ENCODE measurements around the gene UBE4A.

Gene UBE4A

GRCh38 chr11:118325283-118325682 lies 34.1 kb upstream of the UBE4A start:
- DNase-seq (ENCODE audit: low read depth): no peak
- no peak for TF ChIP-seq CTCF (conservative IDR thresholded peaks at IDR 0.05; ENCODE audit: low read length)
- H3K4me3 ChIP-seq (ENCODE audit: low read length): no peak overlapping the region

- H3K4me3 ChIP-seq (ENCODE audit: low read length): no peak overlapping the region
- DNase-seq (ENCODE audit: low read depth): no peak
- TF ChIP-seq CTCF (conservative IDR thresholded peaks at IDR 0.05; ENCODE audit: low read length): no peak
Observed at GRCh38 chr11:118328745-118329144, 30.7 kb upstream of the UBE4A start.

- H3K4me3 ChIP-seq (ENCODE audit: low read length): no peak overlapping the region
- DNase-seq (ENCODE audit: low read depth): no peak
- TF ChIP-seq CTCF (conservative IDR thresholded peaks at IDR 0.05; ENCODE audit: low read length): no peak
Observed at GRCh38 chr11:118334745-118335144, 24.7 kb upstream of the UBE4A start.

GRCh38 chr11:118338637-118339061 lies 20.8 kb upstream of the UBE4A start:
- no peak overlapping the region for H3K4me3 ChIP-seq (ENCODE audit: low read length)
- TF ChIP-seq CTCF (conservative IDR thresholded peaks at IDR 0.05; ENCODE audit: low read length): no peak
- DNase-seq (ENCODE audit: low read depth): no peak

- DNase-seq (ENCODE audit: low read depth): no peak
- H3K4me3 ChIP-seq (ENCODE audit: low read length): no peak overlapping the region
- TF ChIP-seq CTCF (conservative IDR thresholded peaks at IDR 0.05; ENCODE audit: low read length): no peak
Observed at GRCh38 chr11:118339281-118339961, 20.0 kb upstream of the UBE4A start.

GRCh38 chr11:118340449-118340848 lies 19.0 kb upstream of the UBE4A start:
- TF ChIP-seq CTCF (conservative IDR thresholded peaks at IDR 0.05; ENCODE audit: low read length): no peak
- no peak overlapping the region for H3K4me3 ChIP-seq (ENCODE audit: low read length)

GRCh38 chr11:118341261-118341660 lies 18.1 kb upstream of the UBE4A start:
- TF ChIP-seq CTCF (conservative IDR thresholded peaks at IDR 0.05; ENCODE audit: low read length): no peak
- no peak overlapping the region for H3K4me3 ChIP-seq (ENCODE audit: low read length)

More at GRCh38 chr11:118340449-118340848, 19.0 kb upstream of the UBE4A start:
- no peak for DNase-seq (ENCODE audit: low read depth)

More at GRCh38 chr11:118341261-118341660, 18.1 kb upstream of the UBE4A start:
- no peak for DNase-seq (ENCODE audit: low read depth)

Measured in AG10803 (cell line).